GM23338 (cell line): ENCODE measurements around the gene CMSS1. TPM values are rescaled to one million over a fixed set of nuclear protein-coding genes. Genes with fewer than 3 reads are reported as not detected.

Experiments
- ATAC-seq: fragments of 200-7000 bp; cut with Tn5 transposase; 3 replicates; pipeline ENCODE4 v1.9.1; 2020
- DNase-seq: peaks from one replicate; pipeline ENCODE4 v3.0.0-alpha.2; 2015; ENCODE audit warnings: low spot score
- H2AFZ ChIP-seq: fragments of 200-600 bp; sonication (generic); 2 replicates; pipeline ENCODE4 v1.8.0; 2016; ENCODE audit warnings: antibody characterized with exemption, mild to moderate bottlenecking, moderate library complexity
- H3F3A ChIP-seq: fragments of 200-600 bp; sonication (generic); replicated peaks from 2 replicates; pipeline ENCODE4 v1.8.0; 2017; ENCODE audit warnings: antibody characterized with exemption, mixed run types, low read depth
- H3K27ac ChIP-seq: fragments of 200-600 bp; sonication (generic); 2 replicates; pipeline ENCODE4 v1.6.1; 2016; ENCODE audit warnings: low read depth
- H3K27me3 ChIP-seq: fragments of 200-600 bp; sonication (generic); 2 replicates; pipeline ENCODE4 v1.8.0; 2016; ENCODE audit warnings: mild to moderate bottlenecking, mixed run types, moderate library complexity; ENCODE audit not compliant: insufficient read depth
- H3K36me3 ChIP-seq: fragments of 200-600 bp; sonication (generic); 2 replicates; pipeline ENCODE4 v1.8.0; 2016; ENCODE audit warnings: mild to moderate bottlenecking; ENCODE audit not compliant: insufficient read depth
- H3K4me1 ChIP-seq: fragments of 200-600 bp; sonication (generic); 2 replicates; pipeline ENCODE4 v1.8.0; 2016; ENCODE audit warnings: mild to moderate bottlenecking, moderate library complexity; ENCODE audit not compliant: insufficient read depth
- H3K4me2 ChIP-seq: fragments of 200-600 bp; sonication (generic); 2 replicates; pipeline ENCODE4 v1.7.1; 2017; ENCODE audit warnings: mixed run types
- H3K4me3 ChIP-seq: fragments of 200-600 bp; sonication (generic); 2 replicates; pipeline ENCODE4 v1.6.1; 2016; ENCODE audit warnings: mixed run types
- H3K79me2 ChIP-seq: fragments of 200-600 bp; sonication (generic); replicated peaks from 2 replicates; pipeline ENCODE4 v1.8.0; 2017; ENCODE audit warnings: mild to moderate bottlenecking; ENCODE audit not compliant: insufficient read depth
- H3K9me2 ChIP-seq: fragments of 200-600 bp; sonication (generic); 2 replicates; pipeline ENCODE4 v1.8.0; 2017; ENCODE audit not compliant: insufficient read depth
- H4K20me1 ChIP-seq: fragments of 200-600 bp; sonication (generic); replicated peaks from 2 replicates; pipeline ENCODE4 v1.8.0; 2017; ENCODE audit warnings: mild to moderate bottlenecking; ENCODE audit not compliant: insufficient read depth
- H3K27ac Mint-ChIP-seq: 2 replicates; pipeline ENCODE4 v1.8.0; 2020; ENCODE audit warnings: inconsistent platforms, mild to moderate bottlenecking, moderate library complexity, mixed read lengths
- H3K27me3 Mint-ChIP-seq: 3 replicates; pipeline ENCODE4 v1.8.0; 2022; ENCODE audit warnings: low read depth, mild to moderate bottlenecking, moderate library complexity, mixed read lengths, inconsistent platforms; ENCODE audit not compliant: insufficient read depth, poor library complexity
- H3K36me3 Mint-ChIP-seq: 3 replicates; pipeline ENCODE4 v1.8.0; 2021; ENCODE audit warnings: low read depth, mild to moderate bottlenecking, inconsistent platforms, moderate library complexity, mixed read lengths
- H3K4me1 Mint-ChIP-seq: 3 replicates; pipeline ENCODE4 v1.8.0; 2020; ENCODE audit warnings: mild to moderate bottlenecking, inconsistent platforms, mixed read lengths
- H3K4me3 Mint-ChIP-seq: 3 replicates; pipeline ENCODE4 v1.8.0; 2021; ENCODE audit warnings: moderate library complexity, mild to moderate bottlenecking, inconsistent platforms, mixed read lengths
- H3K9me3 Mint-ChIP-seq: 3 replicates; pipeline ENCODE4 v1.8.0; 2020; ENCODE audit warnings: moderate library complexity, mild to moderate bottlenecking, inconsistent platforms, mixed read lengths
- CREB1 ChIP-seq: fragments of 250-450 bp; sonication (Bioruptor Pico); IDR thresholded peaks from 2 replicates; pipeline ENCODE4 v1.5.0; 2020; ENCODE audit warnings: low read depth, mild to moderate bottlenecking, moderate library complexity
- EZH2phosphoT487 ChIP-seq: fragments of 200-600 bp; sonication (generic); IDR thresholded peaks from one replicate; pipeline ENCODE4 v1.8.1; 2018; ENCODE audit warnings: antibody characterized with exemption; ENCODE audit not compliant: unreplicated experiment
- JUNB ChIP-seq: IDR thresholded peaks from one replicate; pipeline ENCODE4 v1.6.1; 2016; ENCODE audit warnings: antibody characterized with exemption; ENCODE audit not compliant: unreplicated experiment
- polyA plus RNA-seq: library from polyadenylated mRNA; unstranded; fragments of >200 nt; fragmentation: Nextera tagmentation; extraction: Ambion mirVana; gene quantifications from 2 replicates; pipeline ENCODE4 v1.2.1, GENCODE V29; 2016
- total RNA-seq: library from RNA; depleted of rRNA; stranded (reverse); fragments of >200 nt; shearing (Covaris generic); gene quantifications from 2 replicates; pipeline ENCODE4 v1.2.3, GENCODE V29; 2014
- TF ChIP-seq, protein P1 (sequence below): fragments of 250-450 bp; sonication (Bioruptor Pico); IDR thresholded peaks from 2 replicates; pipeline ENCODE4 v1.5.0; 2020; ENCODE audit warnings: mild to moderate bottlenecking, moderate library complexity
- TF ChIP-seq, protein P2 (sequence below), 2 experiments: fragments of 200-600 bp in 1 of 2; sonication (generic) in 1 of 2; conservative IDR thresholded peaks; 2 replicates each; pipeline versions ENCODE4 v1.5.1 to v1.6.1; 2016 to 2017; ENCODE audit warnings: antibody characterized with exemption in 2 of 2, low read depth in 2 of 2, mild to moderate bottlenecking in 2 of 2, moderate library complexity in 1 of 2
- TF ChIP-seq, protein P3 (sequence below): IDR thresholded peaks from one replicate; pipeline ENCODE4 v1.6.1; 2018; ENCODE audit warnings: antibody characterized with exemption; ENCODE audit not compliant: unreplicated experiment
- TF ChIP-seq, protein P4 (sequence below): IDR thresholded peaks from 2 replicates; pipeline ENCODE4 v1.6.1; 2016; ENCODE audit warnings: antibody characterized with exemption

CMSS1 gene
- total and polyA plus RNA-seq, 2 experiments from 2014 or later = 39.4 to 187 TPM

DNA sequence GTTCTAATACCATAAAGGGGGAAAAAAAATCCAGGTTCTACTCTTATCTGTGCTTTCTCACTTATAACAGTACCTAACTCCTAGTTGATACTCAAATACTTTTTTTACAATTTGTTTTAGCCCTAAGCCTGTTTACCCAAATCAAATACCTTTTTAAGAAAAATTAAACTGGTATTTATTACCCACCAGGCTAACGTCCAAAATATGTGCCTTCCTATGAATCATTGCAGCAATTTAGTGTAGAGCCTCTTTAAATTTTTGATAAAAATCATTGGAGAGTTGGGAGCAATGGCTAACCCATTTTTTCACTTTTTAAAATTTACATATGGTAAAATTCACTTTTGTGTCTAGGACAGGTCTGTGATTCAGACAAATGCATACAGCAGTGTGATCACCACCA is 268.7 kb downstream of the CMSS1 start:
- H3K36me3 Mint-ChIP-seq = no peaks in the 10 kb centered on the region
- Histone ChIP-seq H4K20me1 (no peaks in the 10 kb centered on the region), H3K27me3 (no peaks in the 10 kb centered on the region), H3F3A (no peaks in the 10 kb centered on the region), H3K4me2 (no peak overlapping the region), H3K9me2 (no peaks in the 10 kb centered on the region), H3K36me3 (no peaks in the 10 kb centered on the region), H3K79me2 (no peaks in the 10 kb centered on the region), H3K4me3 (no peak overlapping the region), H2AFZ (no peak overlapping the region), H3K4me1 (peaks cover 28% of the 10 kb centered on the region; the same call in 1 of the 2 replicates), H3K27ac (no peak overlapping the region)
- TF ChIP-seq, protein P1, sequence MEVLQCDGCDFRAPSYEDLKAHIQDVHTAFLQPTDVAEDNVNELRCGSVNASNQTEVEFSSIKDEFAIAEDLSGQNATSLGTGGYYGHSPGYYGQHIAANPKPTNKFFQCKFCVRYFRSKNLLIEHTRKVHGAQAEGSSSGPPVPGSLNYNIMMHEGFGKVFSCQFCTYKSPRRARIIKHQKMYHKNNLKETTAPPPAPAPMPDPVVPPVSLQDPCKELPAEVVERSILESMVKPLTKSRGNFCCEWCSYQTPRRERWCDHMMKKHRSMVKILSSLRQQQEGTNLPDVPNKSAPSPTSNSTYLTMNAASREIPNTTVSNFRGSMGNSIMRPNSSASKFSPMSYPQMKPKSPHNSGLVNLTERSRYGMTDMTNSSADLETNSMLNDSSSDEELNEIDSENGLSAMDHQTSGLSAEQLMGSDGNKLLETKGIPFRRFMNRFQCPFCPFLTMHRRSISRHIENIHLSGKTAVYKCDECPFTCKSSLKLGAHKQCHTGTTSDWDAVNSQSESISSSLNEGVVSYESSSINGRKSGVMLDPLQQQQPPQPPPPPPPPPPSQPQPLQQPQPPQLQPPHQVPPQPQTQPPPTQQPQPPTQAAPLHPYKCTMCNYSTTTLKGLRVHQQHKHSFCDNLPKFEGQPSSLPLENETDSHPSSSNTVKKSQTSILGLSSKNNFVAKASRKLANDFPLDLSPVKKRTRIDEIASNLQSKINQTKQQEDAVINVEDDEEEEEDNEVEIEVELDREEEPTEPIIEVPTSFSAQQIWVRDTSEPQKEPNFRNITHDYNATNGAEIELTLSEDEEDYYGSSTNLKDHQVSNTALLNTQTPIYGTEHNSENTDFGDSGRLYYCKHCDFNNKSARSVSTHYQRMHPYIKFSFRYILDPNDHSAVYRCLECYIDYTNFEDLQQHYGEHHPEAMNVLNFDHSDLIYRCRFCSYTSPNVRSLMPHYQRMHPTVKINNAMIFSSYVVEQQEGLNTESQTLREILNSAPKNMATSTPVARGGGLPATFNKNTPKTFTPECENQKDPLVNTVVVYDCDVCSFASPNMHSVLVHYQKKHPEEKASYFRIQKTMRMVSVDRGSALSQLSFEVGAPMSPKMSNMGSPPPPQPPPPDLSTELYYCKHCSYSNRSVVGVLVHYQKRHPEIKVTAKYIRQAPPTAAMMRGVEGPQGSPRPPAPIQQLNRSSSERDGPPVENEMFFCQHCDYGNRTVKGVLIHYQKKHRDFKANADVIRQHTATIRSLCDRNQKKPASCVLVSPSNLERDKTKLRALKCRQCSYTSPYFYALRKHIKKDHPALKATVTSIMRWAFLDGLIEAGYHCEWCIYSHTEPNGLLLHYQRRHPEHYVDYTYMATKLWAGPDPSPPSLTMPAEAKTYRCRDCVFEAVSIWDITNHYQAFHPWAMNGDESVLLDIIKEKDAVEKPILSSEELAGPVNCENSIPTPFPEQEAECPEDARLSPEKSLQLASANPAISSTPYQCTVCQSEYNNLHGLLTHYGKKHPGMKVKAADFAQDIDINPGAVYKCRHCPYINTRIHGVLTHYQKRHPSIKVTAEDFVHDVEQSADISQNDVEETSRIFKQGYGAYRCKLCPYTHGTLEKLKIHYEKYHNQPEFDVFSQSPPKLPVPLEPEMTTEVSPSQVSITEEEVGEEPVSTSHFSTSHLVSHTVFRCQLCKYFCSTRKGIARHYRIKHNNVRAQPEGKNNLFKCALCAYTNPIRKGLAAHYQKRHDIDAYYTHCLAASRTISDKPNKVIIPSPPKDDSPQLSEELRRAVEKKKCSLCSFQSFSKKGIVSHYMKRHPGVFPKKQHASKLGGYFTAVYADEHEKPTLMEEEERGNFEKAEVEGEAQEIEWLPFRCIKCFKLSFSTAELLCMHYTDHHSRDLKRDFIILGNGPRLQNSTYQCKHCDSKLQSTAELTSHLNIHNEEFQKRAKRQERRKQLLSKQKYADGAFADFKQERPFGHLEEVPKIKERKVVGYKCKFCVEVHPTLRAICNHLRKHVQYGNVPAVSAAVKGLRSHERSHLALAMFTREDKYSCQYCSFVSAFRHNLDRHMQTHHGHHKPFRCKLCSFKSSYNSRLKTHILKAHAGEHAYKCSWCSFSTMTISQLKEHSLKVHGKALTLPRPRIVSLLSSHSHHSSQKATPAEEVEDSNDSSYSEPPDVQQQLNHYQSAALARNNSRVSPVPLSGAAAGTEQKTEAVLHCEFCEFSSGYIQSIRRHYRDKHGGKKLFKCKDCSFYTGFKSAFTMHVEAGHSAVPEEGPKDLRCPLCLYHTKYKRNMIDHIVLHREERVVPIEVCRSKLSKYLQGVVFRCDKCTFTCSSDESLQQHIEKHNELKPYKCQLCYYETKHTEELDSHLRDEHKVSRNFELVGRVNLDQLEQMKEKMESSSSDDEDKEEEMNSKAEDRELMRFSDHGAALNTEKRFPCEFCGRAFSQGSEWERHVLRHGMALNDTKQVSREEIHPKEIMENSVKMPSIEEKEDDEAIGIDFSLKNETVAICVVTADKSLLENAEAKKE = no peak
- TF ChIP-seq, protein P2, sequence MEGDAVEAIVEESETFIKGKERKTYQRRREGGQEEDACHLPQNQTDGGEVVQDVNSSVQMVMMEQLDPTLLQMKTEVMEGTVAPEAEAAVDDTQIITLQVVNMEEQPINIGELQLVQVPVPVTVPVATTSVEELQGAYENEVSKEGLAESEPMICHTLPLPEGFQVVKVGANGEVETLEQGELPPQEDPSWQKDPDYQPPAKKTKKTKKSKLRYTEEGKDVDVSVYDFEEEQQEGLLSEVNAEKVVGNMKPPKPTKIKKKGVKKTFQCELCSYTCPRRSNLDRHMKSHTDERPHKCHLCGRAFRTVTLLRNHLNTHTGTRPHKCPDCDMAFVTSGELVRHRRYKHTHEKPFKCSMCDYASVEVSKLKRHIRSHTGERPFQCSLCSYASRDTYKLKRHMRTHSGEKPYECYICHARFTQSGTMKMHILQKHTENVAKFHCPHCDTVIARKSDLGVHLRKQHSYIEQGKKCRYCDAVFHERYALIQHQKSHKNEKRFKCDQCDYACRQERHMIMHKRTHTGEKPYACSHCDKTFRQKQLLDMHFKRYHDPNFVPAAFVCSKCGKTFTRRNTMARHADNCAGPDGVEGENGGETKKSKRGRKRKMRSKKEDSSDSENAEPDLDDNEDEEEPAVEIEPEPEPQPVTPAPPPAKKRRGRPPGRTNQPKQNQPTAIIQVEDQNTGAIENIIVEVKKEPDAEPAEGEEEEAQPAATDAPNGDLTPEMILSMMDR (conservative IDR thresholded peaks at IDR 0.05; ENCODE audit: low read depth in 2 of 2) = no peak
- TF ChIP-seq EZH2phosphoT487 = no peak
- TF ChIP-seq, protein P3, sequence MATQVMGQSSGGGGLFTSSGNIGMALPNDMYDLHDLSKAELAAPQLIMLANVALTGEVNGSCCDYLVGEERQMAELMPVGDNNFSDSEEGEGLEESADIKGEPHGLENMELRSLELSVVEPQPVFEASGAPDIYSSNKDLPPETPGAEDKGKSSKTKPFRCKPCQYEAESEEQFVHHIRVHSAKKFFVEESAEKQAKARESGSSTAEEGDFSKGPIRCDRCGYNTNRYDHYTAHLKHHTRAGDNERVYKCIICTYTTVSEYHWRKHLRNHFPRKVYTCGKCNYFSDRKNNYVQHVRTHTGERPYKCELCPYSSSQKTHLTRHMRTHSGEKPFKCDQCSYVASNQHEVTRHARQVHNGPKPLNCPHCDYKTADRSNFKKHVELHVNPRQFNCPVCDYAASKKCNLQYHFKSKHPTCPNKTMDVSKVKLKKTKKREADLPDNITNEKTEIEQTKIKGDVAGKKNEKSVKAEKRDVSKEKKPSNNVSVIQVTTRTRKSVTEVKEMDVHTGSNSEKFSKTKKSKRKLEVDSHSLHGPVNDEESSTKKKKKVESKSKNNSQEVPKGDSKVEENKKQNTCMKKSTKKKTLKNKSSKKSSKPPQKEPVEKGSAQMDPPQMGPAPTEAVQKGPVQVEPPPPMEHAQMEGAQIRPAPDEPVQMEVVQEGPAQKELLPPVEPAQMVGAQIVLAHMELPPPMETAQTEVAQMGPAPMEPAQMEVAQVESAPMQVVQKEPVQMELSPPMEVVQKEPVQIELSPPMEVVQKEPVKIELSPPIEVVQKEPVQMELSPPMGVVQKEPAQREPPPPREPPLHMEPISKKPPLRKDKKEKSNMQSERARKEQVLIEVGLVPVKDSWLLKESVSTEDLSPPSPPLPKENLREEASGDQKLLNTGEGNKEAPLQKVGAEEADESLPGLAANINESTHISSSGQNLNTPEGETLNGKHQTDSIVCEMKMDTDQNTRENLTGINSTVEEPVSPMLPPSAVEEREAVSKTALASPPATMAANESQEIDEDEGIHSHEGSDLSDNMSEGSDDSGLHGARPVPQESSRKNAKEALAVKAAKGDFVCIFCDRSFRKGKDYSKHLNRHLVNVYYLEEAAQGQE = no peak
- no peak for TF ChIP-seq JUNB
- TF ChIP-seq, protein P4, sequence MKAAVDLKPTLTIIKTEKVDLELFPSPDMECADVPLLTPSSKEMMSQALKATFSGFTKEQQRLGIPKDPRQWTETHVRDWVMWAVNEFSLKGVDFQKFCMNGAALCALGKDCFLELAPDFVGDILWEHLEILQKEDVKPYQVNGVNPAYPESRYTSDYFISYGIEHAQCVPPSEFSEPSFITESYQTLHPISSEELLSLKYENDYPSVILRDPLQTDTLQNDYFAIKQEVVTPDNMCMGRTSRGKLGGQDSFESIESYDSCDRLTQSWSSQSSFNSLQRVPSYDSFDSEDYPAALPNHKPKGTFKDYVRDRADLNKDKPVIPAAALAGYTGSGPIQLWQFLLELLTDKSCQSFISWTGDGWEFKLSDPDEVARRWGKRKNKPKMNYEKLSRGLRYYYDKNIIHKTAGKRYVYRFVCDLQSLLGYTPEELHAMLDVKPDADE = no peak
- no peak for TF ChIP-seq CREB1 (CRISPR knock-in tag)
- H3K4me1 Mint-ChIP-seq = peaks cover 41% of the 10 kb centered on the region
- peak overlapping the region; percentile 19; the same call in 1 of the 2 replicates for H3K27ac Mint-ChIP-seq
- no peaks in the 10 kb centered on the region for H3K9me3 Mint-ChIP-seq
- H3K27me3 Mint-ChIP-seq = peaks cover 4% of the 10 kb centered on the region
- no peak for DNase-seq
- H3K4me3 Mint-ChIP-seq = no peak overlapping the region
- no peak for ATAC-seq
